SK-N-SH treated with all-trans-retinoic acid at 6 μM for 48 hours (cell line): Measurements from ENCODE around the gene ADIRF.

ENCODE experiments used
- ARNTL ChIP-seq: fragments of 450-650 bp; formaldehyde crosslinking; IDR thresholded peaks from 2 replicates; pipeline ENCODE4 v1.5.0; 2020; ENCODE audit warnings: low read depth, mild to moderate bottlenecking, moderate library complexity, borderline replicate concordance
- ESRRG ChIP-seq: fragments of 250-450 bp; sonication (Bioruptor Pico); IDR thresholded peaks from 2 replicates; pipeline ENCODE4 v1.6.1; 2021; ENCODE audit warnings: mild to moderate bottlenecking
- ZFP3 ChIP-seq: fragments of 250-450 bp; sonication (Bioruptor Pico); IDR thresholded peaks from 2 replicates; pipeline ENCODE4 v1.5.0; 2020; ENCODE audit warnings: mild to moderate bottlenecking, moderate library complexity
- TF ChIP-seq, protein P1 (sequence below): fragments of 250-450 bp; sonication (Bioruptor Pico); IDR thresholded peaks from 2 replicates; pipeline ENCODE4 v1.8.0; 2020; ENCODE audit warnings: mild to moderate bottlenecking, moderate library complexity, borderline replicate concordance

DNA sequence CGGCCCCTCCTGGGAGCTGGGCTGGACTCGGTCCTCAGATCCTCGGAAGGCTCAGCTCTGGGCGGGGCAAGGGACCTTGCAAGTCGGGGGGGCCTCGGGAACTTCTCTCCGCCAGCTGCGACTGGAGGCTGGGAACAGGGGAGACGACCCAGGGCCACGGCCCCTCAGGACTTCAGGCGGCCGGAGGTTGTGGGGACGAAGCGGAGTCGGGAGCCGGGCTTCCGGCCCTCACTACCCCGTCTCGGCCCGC, 2.6 kb downstream of the ADIRF start:
- no peak for TF ChIP-seq ARNTL (CRISPR knock-in tag)
- TF ChIP-seq ZFP3 (CRISPR knock-in tag), result no peak
- TF ChIP-seq, protein P1, sequence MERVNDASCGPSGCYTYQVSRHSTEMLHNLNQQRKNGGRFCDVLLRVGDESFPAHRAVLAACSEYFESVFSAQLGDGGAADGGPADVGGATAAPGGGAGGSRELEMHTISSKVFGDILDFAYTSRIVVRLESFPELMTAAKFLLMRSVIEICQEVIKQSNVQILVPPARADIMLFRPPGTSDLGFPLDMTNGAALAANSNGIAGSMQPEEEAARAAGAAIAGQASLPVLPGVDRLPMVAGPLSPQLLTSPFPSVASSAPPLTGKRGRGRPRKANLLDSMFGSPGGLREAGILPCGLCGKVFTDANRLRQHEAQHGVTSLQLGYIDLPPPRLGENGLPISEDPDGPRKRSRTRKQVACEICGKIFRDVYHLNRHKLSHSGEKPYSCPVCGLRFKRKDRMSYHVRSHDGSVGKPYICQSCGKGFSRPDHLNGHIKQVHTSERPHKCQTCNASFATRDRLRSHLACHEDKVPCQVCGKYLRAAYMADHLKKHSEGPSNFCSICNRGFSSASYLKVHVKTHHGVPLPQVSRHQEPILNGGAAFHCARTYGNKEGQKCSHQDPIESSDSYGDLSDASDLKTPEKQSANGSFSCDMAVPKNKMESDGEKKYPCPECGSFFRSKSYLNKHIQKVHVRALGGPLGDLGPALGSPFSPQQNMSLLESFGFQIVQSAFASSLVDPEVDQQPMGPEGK (CRISPR knock-in tag), result no peak
- TF ChIP-seq ESRRG (CRISPR knock-in tag), result no peak
